GM13977 (cell line): ENCODE results near the gene PGBD4.

Source experiments
- DNase-seq: peaks from one replicate; pipeline ENCODE4 v3.0.0; 2012; ENCODE audit warnings: low spot score
- in situ Hi-C: fragments of 300-500 bp; cut with MboI; formaldehyde crosslinking; loops from one replicate; pipeline ENCODE4 v1.12.0; 2022; ENCODE audit warnings: low sequenced_read_pairs, low pct_unique_long_range_greater_than_20kb, mixed read lengths, inconsistent platforms; ENCODE audit not compliant: unreplicated experiment
- TF ChIP-seq, protein P1 (sequence below): IDR thresholded peaks from 2 replicates; pipeline ENCODE4 v1.5.1; 2012; ENCODE audit warnings: mild to moderate bottlenecking, control low read depth; ENCODE audit not compliant: insufficient read depth; ENCODE audit errors: extremely low read depth, missing control alignments

PGBD4 gene

DNA sequence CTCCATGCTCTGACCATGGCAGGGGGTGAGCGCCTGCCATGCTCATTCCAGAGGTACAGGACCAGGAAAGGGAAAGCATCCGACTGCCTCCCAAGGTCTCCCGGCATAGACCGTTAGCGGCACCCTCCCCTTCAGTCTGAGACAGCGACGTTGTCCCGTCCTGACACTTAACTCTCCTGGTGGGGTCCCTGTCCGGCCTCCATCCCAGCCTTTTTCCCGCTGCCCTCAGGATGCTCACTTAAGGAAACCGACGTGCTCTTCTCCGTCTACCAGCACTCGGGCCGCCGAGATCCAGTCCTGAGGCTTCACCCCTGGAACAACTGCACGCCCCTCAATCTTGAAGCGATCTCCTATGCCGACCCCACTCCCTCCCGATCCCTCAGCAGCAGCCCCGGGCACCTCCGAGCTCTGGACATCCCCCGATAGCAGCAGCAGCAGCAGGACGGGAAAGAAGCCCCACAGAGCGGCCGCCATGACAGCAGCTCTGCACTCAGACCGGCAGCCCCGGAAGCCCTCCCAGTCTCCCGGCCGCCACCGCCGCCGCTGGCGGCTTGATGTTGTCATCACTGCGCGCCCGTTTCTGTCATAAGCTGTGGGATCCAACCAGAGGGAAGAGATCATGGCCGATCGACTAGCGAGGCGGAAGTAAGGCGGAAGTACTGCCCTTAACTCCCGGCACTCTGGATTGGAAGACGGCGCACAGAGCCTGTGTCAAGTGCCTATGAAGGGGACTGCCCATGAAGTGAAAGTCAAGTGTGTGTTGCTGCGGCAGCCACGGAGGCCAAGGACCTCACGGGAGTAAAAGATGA lies at the start of gene PGBD4, which contains the start of gene EMC7:
Gene PGBD4, plus strand, starts transcription at position 718 of the 809 bp plus-strand sequence. CDS start 449 bp downstream, outside the sequence.
Gene EMC7, minus strand, starts transcription at position 497 of the 809 bp plus-strand sequence. Its CDS starts 23 bp downstream, at position 474.
- in situ Hi-C loops, result loop anchor here (25.0 kb wide), 1 partner anchor 111 kb away; the partner anchor contains the start of gene KATNBL1
- peak; percentile 88 for DNase-seq
- TF ChIP-seq, protein P1, sequence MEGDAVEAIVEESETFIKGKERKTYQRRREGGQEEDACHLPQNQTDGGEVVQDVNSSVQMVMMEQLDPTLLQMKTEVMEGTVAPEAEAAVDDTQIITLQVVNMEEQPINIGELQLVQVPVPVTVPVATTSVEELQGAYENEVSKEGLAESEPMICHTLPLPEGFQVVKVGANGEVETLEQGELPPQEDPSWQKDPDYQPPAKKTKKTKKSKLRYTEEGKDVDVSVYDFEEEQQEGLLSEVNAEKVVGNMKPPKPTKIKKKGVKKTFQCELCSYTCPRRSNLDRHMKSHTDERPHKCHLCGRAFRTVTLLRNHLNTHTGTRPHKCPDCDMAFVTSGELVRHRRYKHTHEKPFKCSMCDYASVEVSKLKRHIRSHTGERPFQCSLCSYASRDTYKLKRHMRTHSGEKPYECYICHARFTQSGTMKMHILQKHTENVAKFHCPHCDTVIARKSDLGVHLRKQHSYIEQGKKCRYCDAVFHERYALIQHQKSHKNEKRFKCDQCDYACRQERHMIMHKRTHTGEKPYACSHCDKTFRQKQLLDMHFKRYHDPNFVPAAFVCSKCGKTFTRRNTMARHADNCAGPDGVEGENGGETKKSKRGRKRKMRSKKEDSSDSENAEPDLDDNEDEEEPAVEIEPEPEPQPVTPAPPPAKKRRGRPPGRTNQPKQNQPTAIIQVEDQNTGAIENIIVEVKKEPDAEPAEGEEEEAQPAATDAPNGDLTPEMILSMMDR, result no peak

DNA sequence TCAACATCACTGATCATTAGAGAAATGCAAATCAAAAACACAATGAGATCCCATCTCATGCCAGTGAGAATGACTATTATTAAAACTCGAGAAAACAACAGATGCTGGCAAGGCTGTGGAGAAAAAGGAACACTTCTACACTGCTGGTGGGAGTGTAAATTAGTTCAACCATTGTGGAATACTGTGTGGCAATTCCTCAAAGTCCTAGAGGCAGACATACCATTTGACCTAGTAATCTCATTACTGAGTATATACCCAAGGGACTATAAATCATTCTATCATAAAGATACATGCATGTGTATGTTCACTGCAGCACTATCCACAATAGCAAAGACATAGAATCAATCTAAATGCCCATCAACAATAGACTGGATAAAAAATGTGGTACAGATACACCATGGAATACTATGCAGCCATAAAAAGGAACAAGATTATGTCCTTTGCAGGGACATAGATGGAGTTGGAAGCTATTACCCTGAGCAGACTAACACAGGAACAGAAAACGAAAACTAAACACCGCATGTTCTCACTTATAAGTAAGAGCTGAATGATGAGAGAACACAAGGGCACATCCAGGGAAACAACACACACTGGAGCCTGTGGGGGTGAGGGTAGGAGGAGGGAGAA lies 47.7 kb upstream of the PGBD4 start:
- in situ Hi-C loops, result loop anchor here (10.0 to 25.0 kb wide), 2 partner anchors 161 to 858 kb away; partner anchors contain the start of gene KATNBL1
- no peak for DNase-seq
- TF ChIP-seq, protein P1, result no peak

DNA sequence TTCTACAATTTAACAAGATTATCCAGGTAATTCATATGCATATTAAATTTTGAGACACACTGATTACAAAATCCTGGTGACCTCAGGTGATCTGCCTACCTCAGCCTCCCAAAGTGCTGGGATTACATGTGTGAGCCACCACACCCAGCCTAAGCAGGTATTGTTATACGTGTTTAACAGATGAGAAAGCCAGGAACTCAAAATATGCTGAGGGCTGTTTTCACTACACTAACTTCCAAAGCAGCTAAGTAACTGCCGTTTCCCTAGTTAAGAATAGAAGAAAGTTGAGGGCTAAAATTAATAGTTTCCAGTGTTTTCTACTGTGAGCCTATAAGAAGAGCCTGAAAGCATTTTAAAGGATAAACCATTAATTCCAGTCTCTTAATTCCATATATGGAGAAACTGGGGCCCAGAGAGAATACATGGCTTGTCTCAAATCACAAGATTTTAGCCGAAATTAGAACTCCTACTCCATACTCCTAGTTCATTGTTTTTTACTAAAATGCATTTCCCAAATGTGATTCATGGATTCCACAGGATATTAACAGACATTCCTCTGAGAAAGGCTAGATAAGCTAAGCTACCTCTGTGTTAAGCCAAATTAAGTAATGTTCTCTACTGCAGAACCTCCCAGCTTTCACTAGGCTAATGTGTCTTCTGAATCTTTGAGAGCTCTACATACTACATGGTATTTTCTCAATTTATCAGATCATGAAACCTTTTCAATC lies 45.9 kb upstream of the PGBD4 start:
- no peak for DNase-seq
- TF ChIP-seq, protein P1, result no peak
- in situ Hi-C loops, result loop anchor here (10.0 to 25.0 kb wide), 2 partner anchors 159 to 856 kb away; partner anchors contain the start of gene KATNBL1

DNA sequence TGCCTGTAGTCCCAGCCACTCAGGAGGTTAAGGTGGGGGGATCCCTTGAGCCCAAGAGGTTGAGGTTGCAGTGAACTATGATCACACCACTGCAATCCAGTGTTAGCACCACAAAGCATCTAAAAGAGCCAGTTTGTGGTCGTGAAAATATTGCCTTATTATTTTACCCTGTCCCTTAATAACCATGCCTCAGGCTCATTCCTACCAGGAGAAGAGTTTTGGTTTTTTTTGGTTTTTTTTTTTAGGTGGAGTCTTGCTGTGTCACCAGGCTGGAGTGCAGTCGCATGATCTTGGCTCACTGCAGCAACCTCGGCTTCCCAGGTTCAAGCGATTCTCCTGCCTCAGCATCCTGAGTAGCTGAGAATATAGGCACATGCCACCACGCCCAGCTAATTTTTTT lies 45.0 kb upstream of the PGBD4 start:
- TF ChIP-seq, protein P1, result no peak
- in situ Hi-C loops, result loop anchor here (10.0 to 25.0 kb wide), 2 partner anchors 158 to 855 kb away; partner anchors contain the start of gene KATNBL1
- no peak for DNase-seq

- TF ChIP-seq, protein P1, result no peak
Measured at GRCh38 chr15:34059476-34059875, 42.4 kb upstream of the PGBD4 start.

GRCh38 chr15:34059946-34060345 lies 41.9 kb upstream of the PGBD4 start:
- DNase-seq, result no peak
- TF ChIP-seq, protein P1, result no peak
- in situ Hi-C loops, result loop anchor here (10.0 to 25.0 kb wide), 2 partner anchors 155 to 852 kb away; partner anchors contain the start of gene KATNBL1

More at GRCh38 chr15:34059476-34059875, 42.4 kb upstream of the PGBD4 start:
- in situ Hi-C loops, result loop anchor here (10.0 to 25.0 kb wide), 2 partner anchors 155 to 853 kb away; partner anchors contain the start of gene KATNBL1
- DNase-seq, result no peak
